ENCODE measurements around the gene DLGAP3.

Gene DLGAP3

GRCh38 chr1:34907487-34908090 is 21.9 kb downstream of the DLGAP3 start:
- in situ Hi-C loops (cut with HindIII; ENCODE audit: low pct_ligation_motif_present, low pct_unique_long_range_greater_than_20kb, low sequenced_read_pairs), result no loop called here
- no peak for DNase-seq

DNA sequence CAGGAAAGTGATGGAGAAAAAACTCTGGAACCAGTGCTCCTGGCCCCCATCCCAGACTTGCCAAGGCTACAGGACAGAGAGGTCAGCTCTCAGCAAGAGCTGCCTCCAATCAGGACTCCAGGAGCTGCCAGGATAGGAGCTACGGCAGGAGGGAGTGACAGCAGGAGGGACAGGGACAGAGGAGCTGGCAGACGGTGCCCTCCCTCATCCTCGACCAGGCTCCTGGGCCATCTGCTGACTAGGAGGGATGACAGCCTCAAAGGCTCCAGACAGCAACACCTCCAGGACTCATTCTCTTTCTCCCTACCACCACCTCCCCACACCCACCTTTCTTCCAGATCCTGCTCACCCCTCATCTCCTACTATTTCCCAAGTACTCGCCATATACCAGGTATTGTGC is 22.7 kb downstream of the DLGAP3 start:
- DNase-seq, result no peak
- in situ Hi-C loops (cut with HindIII; ENCODE audit: low pct_ligation_motif_present, low pct_unique_long_range_greater_than_20kb, low sequenced_read_pairs), result no loop called here

- no peak for DNase-seq
- in situ Hi-C loops (cut with HindIII; ENCODE audit: low pct_ligation_motif_present, low pct_unique_long_range_greater_than_20kb, low sequenced_read_pairs), result no loop called here
Observed at GRCh38 chr1:34906222-34906621, 23.2 kb downstream of the DLGAP3 start.

DNA sequence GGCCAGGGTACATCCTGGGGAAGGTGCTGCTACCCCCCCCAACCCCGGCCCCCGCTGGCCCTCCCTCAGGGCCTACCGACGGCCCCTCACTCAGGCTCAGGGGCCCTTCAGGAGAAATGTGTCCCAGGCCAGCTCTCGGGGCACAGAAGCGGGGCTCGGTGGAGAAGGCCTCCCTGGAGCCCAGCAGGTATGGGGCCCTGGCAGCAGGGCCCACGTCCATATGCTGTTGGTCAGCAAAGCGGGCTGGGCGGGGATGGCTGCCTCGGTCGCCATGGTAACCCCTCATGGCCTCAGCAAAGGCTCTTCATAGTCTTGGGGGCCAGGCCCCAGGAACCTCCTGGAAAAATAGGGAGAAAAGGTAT is 24.4 kb downstream of the DLGAP3 start:
- no peak for DNase-seq
- in situ Hi-C loops (cut with HindIII; ENCODE audit: low pct_ligation_motif_present, low pct_unique_long_range_greater_than_20kb, low sequenced_read_pairs), result no loop called here

DNA sequence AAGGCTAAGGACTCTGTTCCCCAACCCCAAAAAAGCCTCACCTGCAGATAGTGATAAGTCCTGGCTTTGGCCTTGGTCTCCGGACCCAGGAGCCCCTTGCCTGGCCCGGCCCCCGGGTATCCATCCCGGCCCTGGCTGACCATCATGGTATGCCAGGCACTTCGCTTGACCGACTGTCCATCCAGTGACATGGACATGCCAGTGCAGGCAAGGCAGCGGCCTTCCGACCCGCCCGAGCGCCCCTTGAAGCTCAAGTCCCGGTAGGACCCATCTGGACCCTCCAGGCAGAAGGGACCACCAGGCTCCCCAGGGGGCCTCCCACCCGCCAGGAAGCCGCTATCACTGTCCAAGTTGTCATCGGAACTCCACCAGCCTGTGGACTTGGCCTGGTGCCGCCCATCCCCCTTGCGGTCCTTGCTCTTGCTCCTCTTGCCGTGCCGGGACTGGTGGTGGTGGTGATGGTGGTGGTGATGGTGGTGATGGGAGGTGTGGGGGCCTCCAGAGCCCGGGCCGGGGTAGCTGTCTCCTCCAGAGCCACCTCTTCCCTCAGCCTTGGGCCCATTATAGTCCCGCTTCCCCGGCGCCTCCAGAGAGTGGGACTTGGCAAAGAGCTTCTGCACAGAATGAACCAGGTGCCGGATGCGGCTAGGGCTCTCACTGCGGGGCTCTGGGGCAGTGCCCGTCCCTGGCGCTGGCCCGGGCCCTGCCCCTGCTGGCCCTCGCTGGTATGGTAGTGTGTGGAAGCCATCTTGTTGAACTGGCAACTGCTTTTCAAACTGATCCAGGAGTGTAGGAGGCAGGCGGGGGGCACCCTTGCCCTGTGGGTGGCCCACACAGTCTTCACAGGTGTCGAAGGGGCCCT is 25.0 kb downstream of the DLGAP3 start:
- in situ Hi-C loops (cut with HindIII; ENCODE audit: low pct_ligation_motif_present, low pct_unique_long_range_greater_than_20kb, low sequenced_read_pairs), result no loop called here
- no peak for DNase-seq

- no peak for DNase-seq
- in situ Hi-C loops (cut with HindIII; ENCODE audit: low pct_ligation_motif_present, low pct_unique_long_range_greater_than_20kb, low sequenced_read_pairs), result no loop called here
Observed at GRCh38 chr1:34901919-34902318, 27.5 kb downstream of the DLGAP3 start.

GRCh38 chr1:34900775-34901502 is 28.5 kb downstream of the DLGAP3 start:
- no peak for DNase-seq
- in situ Hi-C loops (cut with HindIII; ENCODE audit: low pct_ligation_motif_present, low pct_unique_long_range_greater_than_20kb, low sequenced_read_pairs), result no loop called here

DNA sequence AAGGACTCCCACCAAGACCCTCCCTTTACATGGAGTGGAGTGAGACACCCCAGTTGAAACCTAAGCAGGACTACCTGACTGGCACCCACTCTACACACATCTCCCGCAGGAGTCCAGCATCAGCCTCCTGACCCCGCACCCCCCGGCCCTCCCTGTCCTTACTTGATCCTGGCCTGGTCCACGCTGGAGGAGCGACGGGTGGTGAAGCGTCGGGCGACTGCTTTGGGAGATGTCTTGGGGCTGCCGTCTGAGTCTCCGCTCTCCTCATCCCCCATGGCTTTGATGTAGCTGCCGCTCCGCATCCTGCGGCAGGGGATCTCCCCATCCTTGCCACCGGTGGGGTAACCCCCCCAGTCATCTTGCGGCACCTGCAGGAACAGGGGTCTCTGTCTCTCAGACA is 29.5 kb downstream of the DLGAP3 start:
- in situ Hi-C loops (cut with HindIII; ENCODE audit: low pct_ligation_motif_present, low pct_unique_long_range_greater_than_20kb, low sequenced_read_pairs), result no loop called here
- no peak for DNase-seq

DNA sequence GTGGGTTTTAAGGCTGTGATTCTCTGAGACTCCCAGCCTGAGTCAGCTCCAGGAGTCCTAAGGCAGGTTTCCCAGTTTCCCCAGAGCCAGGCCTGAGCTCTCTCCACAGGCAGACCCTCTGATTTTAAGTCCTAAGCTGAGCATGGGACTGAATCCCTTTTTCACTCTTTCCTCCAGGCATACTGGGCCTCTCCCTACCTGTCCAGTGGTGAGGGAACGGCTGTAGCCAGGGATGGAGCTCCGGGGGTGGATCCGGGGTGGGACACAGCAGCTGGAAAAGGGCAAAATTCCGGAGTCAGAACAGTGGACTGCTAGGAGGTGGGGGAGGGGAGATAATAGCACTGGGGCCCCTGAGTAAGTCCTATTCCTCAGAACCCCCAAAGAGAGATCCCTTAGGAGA is 30.0 kb downstream of the DLGAP3 start:
- no peak for DNase-seq
- in situ Hi-C loops (cut with HindIII; ENCODE audit: low pct_ligation_motif_present, low pct_unique_long_range_greater_than_20kb, low sequenced_read_pairs), result no loop called here

GRCh38 chr1:34898330-34898761 is 31.1 kb downstream of the DLGAP3 start:
- in situ Hi-C loops (cut with HindIII; ENCODE audit: low pct_ligation_motif_present, low pct_unique_long_range_greater_than_20kb, low sequenced_read_pairs), result no loop called here
- peak; percentile 10 for DNase-seq

GRCh38 chr1:34896612-34897011 is 32.8 kb downstream of the DLGAP3 start:
- in situ Hi-C loops (cut with HindIII; ENCODE audit: low pct_ligation_motif_present, low pct_unique_long_range_greater_than_20kb, low sequenced_read_pairs), result no loop called here
- no peak for DNase-seq

DNA sequence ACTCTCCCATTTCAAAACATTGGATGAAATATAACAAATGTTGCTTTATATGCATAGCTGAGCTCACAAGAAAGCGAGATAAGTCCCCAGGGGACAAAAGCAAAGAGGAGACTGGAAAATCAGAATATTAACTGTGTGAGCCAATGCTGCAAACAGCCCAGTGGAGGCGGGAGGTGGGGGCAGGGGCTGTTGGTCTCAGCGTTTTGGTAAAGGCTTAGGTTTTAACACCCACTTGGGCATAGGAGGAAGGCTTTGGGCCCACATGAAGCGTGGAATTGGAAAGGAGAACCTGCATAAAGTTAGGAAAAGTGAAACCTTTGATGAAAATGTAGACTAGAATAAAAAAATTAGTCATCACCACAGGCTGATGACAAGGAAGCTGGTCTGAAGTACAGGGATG is 39.7 kb downstream of the DLGAP3 start:
- in situ Hi-C loops (cut with HindIII; ENCODE audit: low pct_ligation_motif_present, low pct_unique_long_range_greater_than_20kb, low sequenced_read_pairs), result no loop called here
- DNase-seq, result no peak

GRCh38 chr1:34887593-34887992 is 41.9 kb downstream of the DLGAP3 start:
- in situ Hi-C loops (cut with HindIII; ENCODE audit: low pct_ligation_motif_present, low pct_unique_long_range_greater_than_20kb, low sequenced_read_pairs), result no loop called here
- DNase-seq, result no peak

DNA sequence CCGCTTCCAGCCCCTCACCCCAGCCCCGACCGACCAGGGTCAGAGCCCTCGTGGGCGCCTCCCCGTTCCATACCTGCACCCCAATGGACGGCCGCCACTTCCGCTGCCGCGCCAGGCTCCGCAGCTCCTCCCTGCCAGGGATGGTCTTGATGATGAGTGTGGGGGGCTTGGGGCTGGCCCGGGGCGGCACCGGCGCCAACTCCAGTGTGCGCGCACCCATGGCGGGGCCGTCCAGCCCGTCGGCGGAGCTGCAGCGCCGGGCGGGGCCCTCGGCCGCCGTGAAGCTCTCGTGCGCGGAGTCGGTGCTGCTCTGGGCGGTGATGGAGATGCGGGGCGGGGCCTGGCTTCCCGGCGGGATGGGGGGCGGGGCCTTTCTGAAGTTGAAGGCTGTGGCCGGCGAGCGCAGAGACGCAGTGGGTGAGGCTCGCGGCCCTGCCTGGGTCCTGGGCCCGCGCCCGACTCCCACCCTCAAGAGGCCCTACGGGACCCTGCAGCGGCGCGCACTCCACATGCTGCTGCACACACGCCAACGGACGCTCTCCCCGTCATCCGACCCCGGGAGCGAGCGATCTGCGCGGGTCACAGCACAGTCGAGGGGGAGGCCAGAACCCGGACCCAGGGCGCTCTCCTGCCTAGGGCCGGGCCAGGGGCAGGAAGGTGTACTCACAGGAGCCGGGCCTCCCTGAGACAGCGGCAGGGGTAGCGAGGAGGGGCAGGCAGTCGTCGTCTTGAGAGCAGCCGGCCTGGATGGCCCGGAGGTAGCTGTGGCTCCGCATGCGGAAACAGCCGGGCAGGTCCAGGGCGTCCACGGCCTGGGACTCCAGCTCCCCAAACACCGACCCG is 43.8 kb downstream of the DLGAP3 start:
- DNase-seq, result no peak
- in situ Hi-C loops (cut with HindIII; ENCODE audit: low pct_ligation_motif_present, low pct_unique_long_range_greater_than_20kb, low sequenced_read_pairs), result no loop called here

DNA sequence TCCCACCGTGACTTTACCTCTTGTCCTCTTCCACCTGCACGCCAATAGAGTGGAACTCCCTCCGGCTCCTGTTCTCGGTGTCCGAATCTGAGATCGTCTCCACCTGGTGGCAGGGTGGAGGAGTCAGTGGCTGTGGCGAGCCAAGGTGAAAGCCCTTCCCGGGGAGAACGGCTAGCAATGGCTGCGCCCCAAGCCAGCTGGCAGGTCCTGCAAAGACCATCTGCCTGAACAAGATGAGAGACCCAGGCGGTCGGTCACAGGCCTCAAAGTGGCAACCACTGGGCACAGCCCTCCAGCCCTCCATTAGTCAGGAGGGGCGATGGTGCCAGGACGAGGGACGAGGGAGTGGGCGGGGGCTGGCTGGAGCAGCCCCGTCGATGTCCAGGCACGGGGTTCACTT is 44.5 kb downstream of the DLGAP3 start:
- in situ Hi-C loops (cut with HindIII; ENCODE audit: low pct_ligation_motif_present, low pct_unique_long_range_greater_than_20kb, low sequenced_read_pairs), result no loop called here
- no peak for DNase-seq

GRCh38 chr1:34884536-34884935 is 44.9 kb downstream of the DLGAP3 start:
- in situ Hi-C loops (cut with HindIII; ENCODE audit: low pct_ligation_motif_present, low pct_unique_long_range_greater_than_20kb, low sequenced_read_pairs), result no loop called here
- no peak for DNase-seq

DNA sequence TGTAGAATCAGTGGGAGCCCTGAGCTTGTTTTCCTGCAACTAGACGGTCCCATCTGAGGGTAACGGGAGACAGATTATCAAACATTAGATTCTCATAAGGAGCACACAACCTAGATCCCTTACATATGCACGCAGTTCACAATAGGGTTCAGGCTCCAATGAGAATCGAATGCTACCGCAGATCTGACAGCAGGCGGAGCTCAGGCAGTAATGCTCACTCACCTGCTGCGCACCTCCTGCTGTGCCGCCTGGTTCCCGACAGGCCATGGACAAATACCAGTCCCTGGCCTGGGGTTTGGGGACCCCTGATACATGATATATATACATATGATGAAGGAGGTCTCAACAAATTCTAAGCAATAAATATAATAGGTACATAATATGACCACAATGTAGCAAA is 50.2 kb downstream of the DLGAP3 start:
- in situ Hi-C loops (cut with HindIII; ENCODE audit: low pct_ligation_motif_present, low pct_unique_long_range_greater_than_20kb, low sequenced_read_pairs), result no loop called here
- no peak for DNase-seq

DNA sequence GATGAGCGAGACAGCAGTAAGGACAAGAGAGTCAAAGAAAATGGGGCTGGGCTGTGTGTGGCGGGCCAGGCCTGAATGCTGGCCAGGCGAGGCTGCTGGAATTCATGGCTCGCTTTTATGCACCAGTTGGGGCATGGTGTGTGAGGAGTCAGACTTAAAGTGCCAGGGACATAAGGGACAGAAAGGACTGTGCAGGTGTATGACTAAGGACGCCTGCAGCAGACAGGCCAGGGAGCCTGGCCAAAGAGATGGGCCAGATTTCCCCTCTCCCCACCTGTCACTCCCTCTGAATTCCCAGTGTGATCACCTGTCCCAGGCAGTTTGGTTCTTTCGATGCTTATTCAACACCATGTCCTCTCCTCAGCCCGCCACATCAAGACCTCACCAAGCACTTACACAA is 53.0 kb downstream of the DLGAP3 start:
- DNase-seq, result no peak
- in situ Hi-C loops (cut with HindIII; ENCODE audit: low pct_ligation_motif_present, low pct_unique_long_range_greater_than_20kb, low sequenced_read_pairs), result no loop called here
